Cardiac muscle cell (in vitro differentiated cells and primary cell): ENCODE data around the gene JAK3. TPM values are rescaled to one million over a fixed set of nuclear protein-coding genes. Genes with fewer than 3 reads are reported as not detected.
A peak's percentile ranks its signal among the peaks of the same experiment; 100 is the strongest.

ENCODE experiments used
- DNase-seq, 2 donors: peaks; one replicate each; pipeline versions ENCODE4 v3.0.0 to v3.0.0-alpha.2; 2010 to 2017; ENCODE audit warnings: low read depth in 1 of 2, low spot score in 1 of 2
- H3K27ac ChIP-seq: fragments of 200-600 bp; sonication (generic); 2 replicates; pipeline ENCODE4 v1.5.1; 2016
- H3K27me3 ChIP-seq: fragments of 200-600 bp; sonication (generic); 2 replicates; pipeline ENCODE4 v1.6.0; 2016; ENCODE audit warnings: control low read depth
- H3K36me3 ChIP-seq: fragments of 200-600 bp; sonication (generic); 2 replicates; pipeline ENCODE4 v1.5.1; 2016; ENCODE audit warnings: control low read depth
- H3K4me1 ChIP-seq: fragments of 200-600 bp; sonication (generic); 2 replicates; pipeline ENCODE4 v1.8.1; 2017; ENCODE audit warnings: low read depth, mild to moderate bottlenecking, mixed run types
- H3K4me3 ChIP-seq: fragments of 200-600 bp; sonication (generic); 2 replicates; pipeline ENCODE4 v1.5.1; 2016; ENCODE audit warnings: mild to moderate bottlenecking
- H3K9me3 ChIP-seq: fragments of 200-600 bp; sonication (generic); 2 replicates; pipeline ENCODE4 v1.5.1; 2017; ENCODE audit warnings: low read depth, mild to moderate bottlenecking, control low read depth
- polyA plus RNA-seq: library from polyadenylated mRNA; unstranded; fragments of >200 nt; fragmentation: Nextera tagmentation; extraction: Ambion mirVana; gene quantifications from 2 replicates; pipeline ENCODE4 v1.2.1, GENCODE V29; 2016
- total RNA-seq: library from RNA; depleted of rRNA; stranded (reverse); fragments of >200 nt; gene quantifications from 2 replicates; pipeline ENCODE4 v1.2.3, GENCODE V29; 2016
- TF ChIP-seq, protein P1 (sequence below): IDR thresholded peaks from 2 replicates; pipeline ENCODE4 v1.5.1; 2012; ENCODE audit warnings: low read depth, mild to moderate bottlenecking, low read length

Gene JAK3
- total and polyA plus RNA-seq, 2 experiments from 2014 or later: 1.5 to 14.5 TPM

DNA sequence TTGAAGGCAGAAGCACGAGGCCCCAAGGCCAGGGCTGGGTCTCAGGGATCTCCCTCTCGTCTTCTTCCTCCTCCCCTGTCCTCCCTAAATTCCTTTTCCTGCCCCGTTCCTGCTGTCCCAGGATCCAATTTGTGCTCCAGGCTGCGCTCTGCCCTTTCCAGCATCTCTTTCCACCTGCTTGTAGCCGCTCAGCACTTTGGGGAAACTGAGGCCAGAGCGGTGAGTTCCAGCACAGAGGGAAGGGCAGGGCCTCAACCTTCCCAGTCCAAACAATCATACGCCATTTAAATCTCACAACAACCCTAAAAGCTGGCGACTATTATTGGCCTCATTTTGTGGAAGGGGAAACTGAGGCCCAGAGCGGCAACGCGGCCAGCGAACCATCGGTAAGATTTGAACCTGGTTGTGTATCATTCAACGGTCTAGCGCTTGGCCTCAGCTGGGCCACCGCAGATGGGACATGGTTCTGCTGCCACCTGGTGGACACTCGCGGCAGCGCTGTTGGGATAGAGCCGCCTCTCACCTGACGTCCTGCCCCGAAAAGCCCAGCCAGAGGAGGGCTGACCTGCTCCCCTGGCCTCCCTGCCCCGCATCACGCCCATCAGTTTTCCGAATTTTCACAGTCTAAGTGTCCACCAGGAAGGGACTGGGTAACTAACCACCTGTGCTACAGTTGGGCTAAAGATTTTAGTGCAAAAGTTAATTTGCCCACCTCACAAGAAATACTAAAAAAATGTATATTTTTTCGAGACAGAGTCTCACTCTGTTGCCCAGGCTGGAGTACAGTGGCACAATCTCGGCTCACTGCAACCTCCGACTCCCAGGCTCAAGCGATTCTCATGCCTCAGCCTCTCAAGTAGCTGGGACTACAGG lies 7.7 kb upstream of the JAK3 start:
- Histone ChIP-seq H3K4me1 (no peaks in the 10 kb centered on the region), H3K27me3 (no peaks in the 10 kb centered on the region), H3K27ac (no peak overlapping the region), H3K9me3 (no peaks in the 10 kb centered on the region), H3K4me3 (no peak overlapping the region), H3K36me3 (no peaks in the 10 kb centered on the region)
- peak; percentile 75 to 88 for DNase-seq
- TF ChIP-seq, protein P1, sequence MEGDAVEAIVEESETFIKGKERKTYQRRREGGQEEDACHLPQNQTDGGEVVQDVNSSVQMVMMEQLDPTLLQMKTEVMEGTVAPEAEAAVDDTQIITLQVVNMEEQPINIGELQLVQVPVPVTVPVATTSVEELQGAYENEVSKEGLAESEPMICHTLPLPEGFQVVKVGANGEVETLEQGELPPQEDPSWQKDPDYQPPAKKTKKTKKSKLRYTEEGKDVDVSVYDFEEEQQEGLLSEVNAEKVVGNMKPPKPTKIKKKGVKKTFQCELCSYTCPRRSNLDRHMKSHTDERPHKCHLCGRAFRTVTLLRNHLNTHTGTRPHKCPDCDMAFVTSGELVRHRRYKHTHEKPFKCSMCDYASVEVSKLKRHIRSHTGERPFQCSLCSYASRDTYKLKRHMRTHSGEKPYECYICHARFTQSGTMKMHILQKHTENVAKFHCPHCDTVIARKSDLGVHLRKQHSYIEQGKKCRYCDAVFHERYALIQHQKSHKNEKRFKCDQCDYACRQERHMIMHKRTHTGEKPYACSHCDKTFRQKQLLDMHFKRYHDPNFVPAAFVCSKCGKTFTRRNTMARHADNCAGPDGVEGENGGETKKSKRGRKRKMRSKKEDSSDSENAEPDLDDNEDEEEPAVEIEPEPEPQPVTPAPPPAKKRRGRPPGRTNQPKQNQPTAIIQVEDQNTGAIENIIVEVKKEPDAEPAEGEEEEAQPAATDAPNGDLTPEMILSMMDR: peak; percentile 95

DNA sequence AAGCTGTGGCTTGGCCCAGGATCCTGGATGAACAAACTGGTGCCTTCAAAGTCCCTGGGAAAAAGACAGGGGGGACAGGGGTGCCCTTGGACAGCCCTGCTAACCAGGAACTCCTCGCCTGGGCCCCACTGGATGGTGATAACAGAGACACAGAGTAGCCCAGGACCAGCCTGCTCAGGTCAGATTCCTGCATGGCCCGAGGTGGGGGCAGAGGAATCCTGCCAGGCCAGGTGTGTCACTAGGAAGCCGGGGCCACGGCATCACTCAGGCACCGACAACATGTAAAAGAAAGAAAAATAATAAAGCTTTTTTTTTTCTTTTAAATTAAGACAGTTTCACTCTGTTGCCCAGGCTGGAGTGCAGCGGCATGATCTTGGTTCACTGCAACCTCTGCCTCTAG lies 6.3 kb upstream of the JAK3 start:
- Histone ChIP-seq H3K4me1 (no peaks in the 10 kb centered on the region), H3K9me3 (no peaks in the 10 kb centered on the region), H3K27ac (no peak overlapping the region), H3K4me3 (no peak overlapping the region), H3K36me3 (no peaks in the 10 kb centered on the region), H3K27me3 (no peaks in the 10 kb centered on the region)
- no peak for DNase-seq
- TF ChIP-seq, protein P1: no peak

DNA sequence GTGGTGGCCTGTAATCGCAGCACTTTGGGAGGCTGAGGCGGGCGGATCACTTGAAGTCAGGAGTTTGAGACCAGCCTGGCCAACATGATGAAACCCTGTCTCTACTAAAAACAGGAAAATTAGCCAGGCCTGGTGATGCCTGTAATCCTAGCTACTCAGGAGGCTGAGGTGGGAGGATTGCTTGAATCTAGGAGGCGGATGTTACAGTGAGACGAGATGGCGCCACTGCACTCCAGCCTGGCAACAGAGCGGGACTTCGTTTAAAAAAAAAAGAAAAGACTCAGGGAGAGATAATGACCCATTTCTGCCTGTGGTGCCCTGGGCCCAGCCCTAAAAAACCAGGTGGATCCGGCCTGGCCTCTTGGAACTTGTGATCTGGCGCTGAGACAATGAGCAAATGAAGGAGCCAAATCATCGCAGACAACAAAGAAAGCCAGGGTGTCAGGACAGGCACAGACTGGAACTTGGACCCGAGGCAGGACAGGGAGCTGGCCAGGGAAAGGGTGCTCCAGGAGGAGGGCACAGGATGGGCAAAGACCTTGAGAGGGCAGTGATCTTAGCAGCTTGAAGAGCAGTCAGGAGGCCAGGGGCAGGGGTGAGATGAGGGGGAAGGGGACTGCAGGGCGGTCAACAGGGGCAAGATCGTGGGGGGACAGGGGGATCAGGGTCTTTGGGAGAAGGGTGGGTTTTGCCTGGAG lies 962 bp upstream of the JAK3 start:
- Histone ChIP-seq H3K4me3 (no peak overlapping the region), H3K9me3 (no peaks in the 10 kb centered on the region), H3K36me3 (no peaks in the 10 kb centered on the region), H3K27me3 (no peaks in the 10 kb centered on the region), H3K27ac (no peak overlapping the region), H3K4me1 (no peaks in the 10 kb centered on the region)
- TF ChIP-seq, protein P1: no peak
- DNase-seq: no peak

DNA sequence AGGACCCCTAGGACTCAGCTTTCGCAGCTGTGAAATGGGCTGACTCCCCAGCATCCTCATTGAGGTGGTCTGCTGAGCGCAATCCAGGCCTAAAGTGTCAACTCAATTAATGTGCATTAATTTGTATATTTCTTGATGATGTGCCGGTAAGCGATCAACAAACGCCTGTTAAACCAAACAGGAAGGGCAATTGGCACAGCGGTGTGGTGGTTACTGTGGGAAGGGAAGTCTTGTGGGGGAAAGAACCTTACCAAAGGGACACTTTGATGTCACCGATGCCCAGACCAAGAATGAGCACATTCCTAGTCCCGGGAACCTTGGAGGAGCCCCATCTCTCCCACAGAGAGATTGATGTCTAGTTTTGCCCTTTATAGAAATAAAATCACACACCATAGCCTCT lies 1.6 kb downstream of the JAK3 start:
- H3K9me3 ChIP-seq: no peaks in the 10 kb centered on the region
- H3K4me3 ChIP-seq: no peak overlapping the region
- no peak overlapping the region for H3K27ac ChIP-seq
- H3K27me3 ChIP-seq: no peaks in the 10 kb centered on the region
- TF ChIP-seq, protein P1: no peak
- no peaks in the 10 kb centered on the region for H3K36me3 ChIP-seq
- H3K4me1 ChIP-seq: peaks cover 3% of the 10 kb centered on the region
- no peak for DNase-seq

DNA sequence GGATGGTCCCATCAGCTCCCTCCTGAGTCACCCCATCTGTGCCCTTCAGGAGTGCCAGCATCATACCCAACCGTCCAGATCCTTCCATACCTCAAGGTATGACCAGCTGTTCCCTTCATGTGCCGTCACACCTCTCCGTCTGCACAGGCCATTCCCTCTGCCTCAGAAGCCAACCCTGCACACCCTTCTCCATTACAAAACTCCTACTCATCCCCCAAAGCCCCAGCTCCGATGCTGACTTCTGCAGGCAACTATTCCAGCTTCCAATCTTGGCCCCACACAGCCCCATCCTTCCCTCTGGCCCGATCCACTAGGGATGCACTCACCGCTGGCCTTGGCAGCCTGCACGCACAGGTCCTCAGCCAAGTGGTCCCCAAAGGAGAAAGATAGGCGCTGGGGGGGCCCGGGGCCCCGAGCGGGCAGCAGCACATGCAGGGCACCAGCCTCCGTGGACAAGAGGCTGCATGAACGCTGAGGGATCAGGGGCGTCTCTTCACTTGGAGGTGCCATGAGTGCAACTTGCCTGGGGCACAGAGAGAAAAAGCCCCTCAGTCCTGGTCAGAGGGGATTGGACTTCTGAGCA lies 3.8 kb downstream of the JAK3 start:
- no peak for DNase-seq
- Histone ChIP-seq H3K4me1 (peaks cover 3% of the 10 kb centered on the region), H3K4me3 (no peak overlapping the region), H3K27ac (no peak overlapping the region), H3K27me3 (no peaks in the 10 kb centered on the region), H3K36me3 (no peaks in the 10 kb centered on the region), H3K9me3 (no peaks in the 10 kb centered on the region)
- TF ChIP-seq, protein P1: no peak
